Hepatocyte (in vitro differentiated cells): ENCODE data around the gene FREM1. TPM values are rescaled to one million over a fixed set of nuclear protein-coding genes. Genes with fewer than 3 reads are reported as not detected.

Experiments
- DNase-seq: peaks from one replicate; pipeline ENCODE4 v3.0.0-alpha.2; 2016; ENCODE audit warnings: low spot score
- H2AFZ ChIP-seq: fragments of 200-600 bp; sonication (generic); 2 replicates; pipeline ENCODE4 v1.6.0; 2016; ENCODE audit warnings: antibody characterized with exemption, mild to moderate bottlenecking
- H3K27ac ChIP-seq: fragments of 200-600 bp; sonication (generic); 2 replicates; pipeline ENCODE4 v1.5.1; 2016; ENCODE audit warnings: mild to moderate bottlenecking
- H3K27me3 ChIP-seq: fragments of 200-600 bp; sonication (generic); 2 replicates; pipeline ENCODE4 v1.6.1; 2016
- H3K36me3 ChIP-seq: fragments of 200-600 bp; sonication (generic); replicated peaks from 2 replicates; pipeline ENCODE4 v1.5.1; 2016; ENCODE audit warnings: low read depth; ENCODE audit not compliant: insufficient read depth
- H3K4me1 ChIP-seq: fragments of 200-600 bp; sonication (generic); 2 replicates; pipeline ENCODE4 v1.5.1; 2016; ENCODE audit warnings: mild to moderate bottlenecking, moderate library complexity; ENCODE audit not compliant: insufficient read depth
- H3K4me2 ChIP-seq: fragments of 200-600 bp; sonication (generic); 2 replicates; pipeline ENCODE4 v1.6.0; 2016
- H3K4me3 ChIP-seq: fragments of 200-600 bp; sonication (generic); 2 replicates; pipeline ENCODE4 v1.5.1; 2016; ENCODE audit warnings: mild to moderate bottlenecking
- H3K79me2 ChIP-seq: fragments of 200-600 bp; sonication (generic); 2 replicates; pipeline ENCODE4 v1.6.0; 2017; ENCODE audit warnings: mild to moderate bottlenecking
- H3K9me2 ChIP-seq: fragments of 200-600 bp; sonication (generic); replicated peaks from 2 replicates; pipeline ENCODE4 v1.6.0; 2017; ENCODE audit warnings: mild to moderate bottlenecking; ENCODE audit not compliant: insufficient read depth
- H3K9me3 ChIP-seq: fragments of 200-600 bp; sonication (generic); 2 replicates; pipeline ENCODE4 v1.5.1; 2016; ENCODE audit warnings: low read depth, mild to moderate bottlenecking
- H4K20me1 ChIP-seq: fragments of 200-600 bp; sonication (generic); 2 replicates; pipeline ENCODE4 v1.6.0; 2016; ENCODE audit warnings: mild to moderate bottlenecking; ENCODE audit not compliant: insufficient read depth, poor library complexity, severe bottlenecking
- EZH2 ChIP-seq: fragments of 200-600 bp; sonication (generic); IDR thresholded peaks from 2 replicates; pipeline ENCODE4 v1.6.1; 2016; ENCODE audit warnings: antibody characterized with exemption, mild to moderate bottlenecking, borderline replicate concordance
- EZH2phosphoT487 ChIP-seq: fragments of 200-600 bp; sonication (generic); IDR thresholded peaks from one replicate; pipeline ENCODE4 v1.6.1; 2018; ENCODE audit warnings: antibody characterized with exemption, mild to moderate bottlenecking, low read depth, moderate library complexity; ENCODE audit not compliant: unreplicated experiment, severe bottlenecking
- WGBS: methylation state at CpG from one replicate; pipeline ENCODE4 v1.1.6; 2016; ENCODE audit warnings: low lambda C conversion rate; ENCODE audit errors: missing lambda C conversion rate; 5-methylcytosine and 5-hydroxymethylcytosine counted together
- polyA plus RNA-seq: library from polyadenylated mRNA; unstranded; fragments of >200 nt; fragmentation: Nextera tagmentation; extraction: Ambion mirVana; gene quantifications from 2 replicates; pipeline ENCODE4 v1.2.1, GENCODE V29; 2016
- total RNA-seq: library from RNA; depleted of rRNA; stranded (reverse); fragments of >200 nt; gene quantifications from 2 replicates; pipeline ENCODE4 v1.2.3, GENCODE V29; 2014
- TF ChIP-seq, protein P1 (sequence below): fragments of 200-600 bp; sonication (generic); IDR thresholded peaks from 2 replicates; pipeline ENCODE4 v1.5.1; 2016; ENCODE audit warnings: antibody characterized with exemption, mild to moderate bottlenecking; ENCODE audit not compliant: poor library complexity

FREM1 gene
- total and polyA plus RNA-seq, 2 experiments from 2014 or later = 9.7 to 36.1 TPM

DNA sequence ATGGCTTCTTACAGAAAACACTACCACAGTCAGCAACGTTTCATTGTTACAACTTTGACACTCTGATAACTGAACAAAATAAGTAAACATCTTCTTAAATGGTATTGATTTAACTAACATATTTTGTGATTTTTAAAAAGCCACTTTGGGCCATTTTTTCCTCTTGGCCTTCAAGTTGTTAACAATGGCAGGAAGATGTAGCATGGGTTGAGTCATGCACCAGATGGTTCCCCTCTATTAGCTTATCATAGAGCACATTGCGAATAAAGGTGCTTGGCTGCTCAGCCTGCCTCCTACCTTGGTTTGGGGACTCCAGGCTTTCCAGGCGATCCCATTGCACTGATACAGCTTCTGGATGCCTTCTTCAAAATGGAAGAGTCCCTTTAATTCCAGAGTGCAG is 163.6 kb downstream of the FREM1 start:
- Histone ChIP-seq H4K20me1 (no peaks in the 10 kb centered on the region), H3K27ac (no peak overlapping the region), H3K9me3 (no peaks in the 10 kb centered on the region), H3K36me3 (no peaks in the 10 kb centered on the region), H3K4me1 (no peaks in the 10 kb centered on the region), H3K9me2 (no peaks in the 10 kb centered on the region), H2AFZ (no peak overlapping the region), H3K4me3 (no peak overlapping the region), H3K79me2 (no peaks in the 10 kb centered on the region), H3K4me2 (no peak overlapping the region), H3K27me3 (no peaks in the 10 kb centered on the region)
- no peak for DNase-seq
- TF ChIP-seq, protein P1, sequence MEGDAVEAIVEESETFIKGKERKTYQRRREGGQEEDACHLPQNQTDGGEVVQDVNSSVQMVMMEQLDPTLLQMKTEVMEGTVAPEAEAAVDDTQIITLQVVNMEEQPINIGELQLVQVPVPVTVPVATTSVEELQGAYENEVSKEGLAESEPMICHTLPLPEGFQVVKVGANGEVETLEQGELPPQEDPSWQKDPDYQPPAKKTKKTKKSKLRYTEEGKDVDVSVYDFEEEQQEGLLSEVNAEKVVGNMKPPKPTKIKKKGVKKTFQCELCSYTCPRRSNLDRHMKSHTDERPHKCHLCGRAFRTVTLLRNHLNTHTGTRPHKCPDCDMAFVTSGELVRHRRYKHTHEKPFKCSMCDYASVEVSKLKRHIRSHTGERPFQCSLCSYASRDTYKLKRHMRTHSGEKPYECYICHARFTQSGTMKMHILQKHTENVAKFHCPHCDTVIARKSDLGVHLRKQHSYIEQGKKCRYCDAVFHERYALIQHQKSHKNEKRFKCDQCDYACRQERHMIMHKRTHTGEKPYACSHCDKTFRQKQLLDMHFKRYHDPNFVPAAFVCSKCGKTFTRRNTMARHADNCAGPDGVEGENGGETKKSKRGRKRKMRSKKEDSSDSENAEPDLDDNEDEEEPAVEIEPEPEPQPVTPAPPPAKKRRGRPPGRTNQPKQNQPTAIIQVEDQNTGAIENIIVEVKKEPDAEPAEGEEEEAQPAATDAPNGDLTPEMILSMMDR = no peak
- TF ChIP-seq EZH2phosphoT487 = no peak
- no peak for TF ChIP-seq EZH2
- 88% methylated on average over 3 of the region's 3 CpGs for WGBS

DNA sequence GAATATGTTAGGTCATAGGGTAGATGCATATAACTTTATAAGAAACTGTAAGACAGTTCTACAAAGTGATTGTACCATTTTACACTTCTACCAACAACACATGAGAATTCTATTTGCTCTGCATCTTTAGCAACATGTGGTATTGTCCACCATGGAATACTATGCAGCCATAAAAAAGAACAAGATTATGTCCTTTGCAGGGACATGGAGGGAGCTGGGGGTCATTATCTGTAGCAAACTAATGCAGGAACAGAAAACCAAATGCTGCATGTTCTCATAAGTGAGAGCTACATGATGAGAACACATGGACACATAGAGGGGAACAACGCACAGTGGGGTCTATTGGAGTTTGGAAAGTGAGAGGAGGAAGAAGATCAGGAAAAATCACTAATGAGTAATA is 165.5 kb downstream of the FREM1 start:
- H3K4me2 ChIP-seq = no peak overlapping the region
- TF ChIP-seq EZH2phosphoT487 (no peak), EZH2 (no peak)
- TF ChIP-seq, protein P1 = no peak
- no peaks in the 10 kb centered on the region for H3K27me3 ChIP-seq
- H2AFZ ChIP-seq = no peak overlapping the region
- no peaks in the 10 kb centered on the region for H3K4me1 ChIP-seq
- H3K9me3 ChIP-seq = no peaks in the 10 kb centered on the region
- H3K79me2 ChIP-seq = no peaks in the 10 kb centered on the region
- no peaks in the 10 kb centered on the region for H4K20me1 ChIP-seq
- H3K36me3 ChIP-seq = no peaks in the 10 kb centered on the region
- no peak overlapping the region for H3K4me3 ChIP-seq
- H3K27ac ChIP-seq = no peak overlapping the region
- WGBS = 100% methylated on average over 1 of the region's 1 CpG
- no peaks in the 10 kb centered on the region for H3K9me2 ChIP-seq
- DNase-seq = no peak

DNA sequence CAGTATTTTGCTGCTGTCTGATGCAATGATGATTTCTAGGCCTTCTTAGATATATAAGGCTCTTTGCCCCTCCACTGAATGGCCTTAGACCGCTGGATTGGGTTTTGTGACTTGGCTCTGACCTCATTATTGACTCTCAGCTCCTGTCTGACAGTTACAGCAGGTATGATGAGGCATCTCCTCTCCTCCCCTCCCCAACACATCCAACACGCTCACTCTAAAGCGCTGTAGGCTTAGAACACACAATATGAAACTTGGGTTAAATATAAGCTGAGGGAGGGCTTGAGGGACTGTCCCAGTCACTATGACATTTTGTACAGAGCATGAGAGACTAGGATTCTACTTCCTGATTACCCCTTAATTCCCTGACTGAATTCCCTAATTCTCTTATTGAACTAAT is 168.9 kb downstream of the FREM1 start:
- Histone ChIP-seq H3K9me3 (no peaks in the 10 kb centered on the region), H4K20me1 (no peaks in the 10 kb centered on the region), H3K36me3 (no peaks in the 10 kb centered on the region), H3K27me3 (no peaks in the 10 kb centered on the region), H3K4me2 (no peak overlapping the region), H3K4me1 (no peaks in the 10 kb centered on the region), H2AFZ (no peak overlapping the region), H3K27ac (no peak overlapping the region), H3K4me3 (no peak overlapping the region), H3K9me2 (no peaks in the 10 kb centered on the region), H3K79me2 (no peaks in the 10 kb centered on the region)
- TF ChIP-seq, protein P1 = no peak
- TF ChIP-seq EZH2phosphoT487 = no peak
- no peak for TF ChIP-seq EZH2
- WGBS = 87% methylated on average over 3 of the region's 3 CpGs
- DNase-seq = no peak

DNA sequence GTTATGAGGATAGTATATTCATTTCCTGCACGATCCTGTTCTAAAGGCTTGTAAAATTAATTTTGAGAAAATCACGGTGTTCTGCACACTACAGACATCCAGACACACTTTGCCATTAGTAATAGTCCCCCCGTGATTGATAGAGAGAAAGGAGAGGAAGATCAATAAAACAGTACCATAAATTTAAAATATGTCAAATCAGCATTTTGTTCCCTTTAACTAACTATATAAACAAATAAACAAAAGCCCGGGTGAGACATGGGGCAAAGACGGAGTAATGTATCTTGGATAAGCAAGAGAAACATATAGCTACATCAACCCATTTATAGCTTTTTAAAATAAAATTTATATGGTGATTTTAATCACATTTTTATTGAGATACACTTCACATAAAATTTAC is 177.1 kb downstream of the FREM1 start:
- no peak for DNase-seq
- no peaks in the 10 kb centered on the region for H3K79me2 ChIP-seq
- 86% methylated on average over 5 of the region's 5 CpGs for WGBS
- H2AFZ ChIP-seq = no peak overlapping the region
- H3K36me3 ChIP-seq = no peaks in the 10 kb centered on the region
- H3K9me3 ChIP-seq = no peaks in the 10 kb centered on the region
- H3K9me2 ChIP-seq = no peaks in the 10 kb centered on the region
- H3K4me1 ChIP-seq = no peaks in the 10 kb centered on the region
- H3K4me2 ChIP-seq = no peak overlapping the region
- no peak for TF ChIP-seq EZH2phosphoT487
- TF ChIP-seq, protein P1 = no peak
- no peak for TF ChIP-seq EZH2
- no peaks in the 10 kb centered on the region for H3K27me3 ChIP-seq
- no peak overlapping the region for H3K4me3 ChIP-seq
- no peaks in the 10 kb centered on the region for H4K20me1 ChIP-seq
- no peak overlapping the region for H3K27ac ChIP-seq
